ENCODE measurements around the gene LRBA. TPM values are rescaled to one million over a fixed set of nuclear protein-coding genes. Genes with fewer than 3 reads are reported as not detected.

The LRBA gene
- total and polyA plus RNA-seq, 2 of the 4 experiments (the other 2 are of a cell fraction), result 10.2 to 51.6 TPM

DNA sequence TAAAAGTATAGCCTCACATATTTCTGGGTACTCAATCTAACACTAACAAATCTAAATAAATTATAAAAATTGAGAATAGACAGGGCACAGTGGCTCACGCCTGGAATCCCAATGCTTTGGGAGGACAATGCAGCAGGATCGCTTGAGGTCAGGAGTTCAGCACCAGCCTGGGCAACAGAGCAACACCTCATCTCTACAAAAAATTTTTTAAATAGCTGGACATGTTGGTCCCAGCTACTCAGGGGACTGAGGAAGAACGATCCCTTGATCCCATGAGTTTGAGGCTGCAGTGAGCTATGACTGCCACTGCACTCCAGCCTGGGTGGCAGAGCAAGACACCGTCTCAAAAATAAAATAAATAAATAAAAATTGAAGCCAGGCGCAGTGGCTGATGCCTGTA, 192.7 kb downstream of the LRBA start:
- Histone ChIP-seq H3K4me2 (ENCODE audit: low read depth, low read length) (no peak overlapping the region), H3K4me1 (ENCODE audit: control insufficient read depth, insufficient read depth, low read length) (peaks cover 6% of the 10 kb centered on the region; the same call in 1 of the 2 replicates), H3K9ac (ENCODE audit: low read depth, low read length) (no peak overlapping the region), H3K14ac (replicated peaks; ENCODE audit: low read depth, low read length) (no peak overlapping the region), H2BK20ac (ENCODE audit: low read depth, low read length) (no peak overlapping the region), H4K20me1 (ENCODE audit: insufficient read depth, low read length) (no peaks in the 10 kb centered on the region), H3K4me3 (ENCODE audit: insufficient read depth, low read depth, low read length) (no peak overlapping the region), H3K4ac (ENCODE audit: low read depth, low read length) (no peak overlapping the region), H3K9me1 (ENCODE audit: insufficient read depth, low read length) (no peaks in the 10 kb centered on the region), H2BK15ac (ENCODE audit: low read depth, low read length) (no peak overlapping the region), H2AFZ (replicated peaks; ENCODE audit: low read length, poor library complexity) (no peak overlapping the region), H4K8ac (ENCODE audit: low read depth in 2 of 2, low read length in 2 of 2) (no peak overlapping the region), H3K9me3 (ENCODE audit: control insufficient read depth, insufficient read depth, low read length) (no peaks in the 10 kb centered on the region), H4K91ac (ENCODE audit: insufficient read depth, low read depth, low read length) (no peak overlapping the region), H3K23ac (ENCODE audit: low read depth, low read length) (no peak overlapping the region), H2BK5ac (ENCODE audit: low read depth, low read length, poor library complexity, severe bottlenecking) (no peak overlapping the region), H3K27me3 (ENCODE audit: control insufficient read depth, insufficient read depth, low read length) (no peaks in the 10 kb centered on the region), H2AK9ac (replicated peaks; ENCODE audit: low read depth, low read length, poor library complexity) (no peak overlapping the region), H4K5ac (ENCODE audit: low read depth, low read length) (no peak overlapping the region), H2BK120ac (ENCODE audit: low read depth, low read length) (no peak overlapping the region), H3K56ac (ENCODE audit: extremely low read depth, insufficient read depth, low read length) (no peak overlapping the region), H3K27ac (ENCODE audit: insufficient read depth, low read length) (no peak overlapping the region), H3K36me3 (ENCODE audit: control insufficient read depth, insufficient read depth, low read length) (no peaks in the 10 kb centered on the region), H2AK5ac (ENCODE audit: low read depth, low read length) (no peak overlapping the region), H3K18ac (ENCODE audit: low read depth, low read length) (no peak overlapping the region), H3K79me1 (ENCODE audit: low read depth in 1 of 2, low read length in 2 of 2) (no peaks in the 10 kb centered on the region)
- intact Hi-C loops (cut with micrococcal nuclease), result no loop called here
- ChIA-PET CTCF (interaction anchor here (0.8 to 0.9 kb wide), 2 partner anchors 11 to 12 kb away, joined by 3 read pairs; no protein-coding TSS in a partner anchor), POLR2A (ENCODE audit: unreplicated experiment) (no interaction called here)
- BruUV-seq (replicated peaks), result no TSS peak
- WGBS, 2 experiments (ENCODE audit: extremely low coverage in 2 of 2, insufficient read length in 1 of 2), result 100% methylated on average over 1 of the region's 5 CpGs; no CpG with 5 or more reads in 1 of the 2 experiments
- dilution Hi-C loops (cut with HindIII; ENCODE audit: low sequenced_read_pairs, unreplicated experiment), result no loop called here
- ATAC-seq (ENCODE audit: low read depth) (no peak), DNase-seq (no peak)
- TF ChIP-seq BHLHE40 (IDR thresholded peaks at IDR 0.05; ENCODE audit: low read depth, low read length) (no peak), MAZ (IDR thresholded peaks at IDR 0.05; ENCODE audit: borderline replicate concordance, low read depth, low read length) (no peak), RAD21 (IDR thresholded peaks at IDR 0.05; ENCODE audit: low read length) (no peak), MXI1 (IDR thresholded peaks at IDR 0.05; ENCODE audit: borderline replicate concordance, low read depth, low read length) (no peak), NFE2L2 (IDR thresholded peaks at IDR 0.05; ENCODE audit: low read depth, low read length) (no peak), SMC3 (IDR thresholded peaks at IDR 0.05; ENCODE audit: low read depth, low read length) (no peak)
- TF ChIP-seq, protein P1, sequence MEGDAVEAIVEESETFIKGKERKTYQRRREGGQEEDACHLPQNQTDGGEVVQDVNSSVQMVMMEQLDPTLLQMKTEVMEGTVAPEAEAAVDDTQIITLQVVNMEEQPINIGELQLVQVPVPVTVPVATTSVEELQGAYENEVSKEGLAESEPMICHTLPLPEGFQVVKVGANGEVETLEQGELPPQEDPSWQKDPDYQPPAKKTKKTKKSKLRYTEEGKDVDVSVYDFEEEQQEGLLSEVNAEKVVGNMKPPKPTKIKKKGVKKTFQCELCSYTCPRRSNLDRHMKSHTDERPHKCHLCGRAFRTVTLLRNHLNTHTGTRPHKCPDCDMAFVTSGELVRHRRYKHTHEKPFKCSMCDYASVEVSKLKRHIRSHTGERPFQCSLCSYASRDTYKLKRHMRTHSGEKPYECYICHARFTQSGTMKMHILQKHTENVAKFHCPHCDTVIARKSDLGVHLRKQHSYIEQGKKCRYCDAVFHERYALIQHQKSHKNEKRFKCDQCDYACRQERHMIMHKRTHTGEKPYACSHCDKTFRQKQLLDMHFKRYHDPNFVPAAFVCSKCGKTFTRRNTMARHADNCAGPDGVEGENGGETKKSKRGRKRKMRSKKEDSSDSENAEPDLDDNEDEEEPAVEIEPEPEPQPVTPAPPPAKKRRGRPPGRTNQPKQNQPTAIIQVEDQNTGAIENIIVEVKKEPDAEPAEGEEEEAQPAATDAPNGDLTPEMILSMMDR (conservative IDR thresholded peaks at IDR 0.05; ENCODE audit: low read depth, low read length), result no peak
- in situ Hi-C loops (cut with MboI; ENCODE audit: low sequenced_read_pairs), result no loop called here
